Fibroblast of lung (primary cell): ENCODE measurements around the gene RNLS.

Experiments
- CTCF ChIP-seq, 2 donors: IDR thresholded peaks in 1 of 2; conservative IDR thresholded peaks in 1 of 2; 1 replicate in 1 of 2; 2 replicates in 1 of 2; pipeline ENCODE4 v1.5.1; 2011 to 2012; ENCODE audit warnings: low read length in 2 of 2, control low read depth in 1 of 2, inconsistent platforms in 1 of 2, low read depth in 1 of 2, mild to moderate bottlenecking in 1 of 2
- EZH2 ChIP-seq: IDR thresholded peaks from 2 replicates; pipeline ENCODE4 v1.5.1; 2012; ENCODE audit warnings: low read length, control low read depth, mild to moderate bottlenecking; ENCODE audit errors: missing control alignments

- no peak for TF ChIP-seq EZH2
- TF ChIP-seq CTCF (conservative IDR thresholded peaks at IDR 0.05 in 1 of 2, IDR thresholded peaks at IDR 0.05 in 1 of 2; ENCODE audit: low read depth in 1 of 2, low read length in 2 of 2), result no peak
These were observed 159.4 kb downstream of the RNLS start for GRCh38 chr10:88423732-88424131.
